Uterus (tissue), 2 donors: Measurements from ENCODE around the gene AKR1A1.

Experiments
- POLR2A ChIP-seq, 2 donors: fragments of 450-650 bp; IDR thresholded peaks; one replicate each; pipeline ENCODE4 v1.6.1; 2016; ENCODE audit warnings: antibody characterized with exemption in 2 of 2, mild to moderate bottlenecking in 1 of 2, moderate library complexity in 1 of 2
- TF ChIP-seq, protein P1 (sequence below), 4 experiments: fragments of 200-600 bp in 2 of 4; fragments of 450-650 bp in 2 of 4; sonication (generic) in 2 of 4; IDR thresholded peaks; one replicate each; pipeline ENCODE4 v1.5.1; 2016 to 2019; ENCODE audit warnings: antibody characterized with exemption in 4 of 4, mild to moderate bottlenecking in 2 of 4, moderate library complexity in 1 of 4

DNA sequence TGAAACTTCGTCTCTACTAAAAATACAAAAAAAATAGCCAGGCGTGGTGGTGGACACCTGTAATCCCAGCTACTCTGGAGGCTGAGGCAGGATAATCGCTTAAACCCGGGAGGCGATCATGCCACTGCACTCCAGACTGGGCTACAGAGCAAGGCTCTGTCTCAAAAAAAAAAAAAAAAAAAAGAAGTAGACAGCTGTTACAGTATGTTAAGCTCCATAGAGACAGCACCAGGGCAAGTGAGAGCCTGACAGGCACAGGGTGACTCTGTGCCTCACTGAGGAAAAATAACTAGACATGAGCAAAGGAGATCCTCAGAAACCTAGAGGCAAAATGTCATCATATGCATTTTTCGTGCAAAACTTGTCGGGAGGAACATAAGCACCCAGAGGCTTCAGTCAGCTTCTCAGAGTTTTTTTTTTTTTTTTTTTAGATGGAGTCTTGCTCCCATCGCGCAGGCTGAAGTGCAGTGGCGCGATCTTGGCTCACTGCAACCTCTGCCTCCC is 19.9 kb upstream of the AKR1A1 start:
- TF ChIP-seq, protein P1, sequence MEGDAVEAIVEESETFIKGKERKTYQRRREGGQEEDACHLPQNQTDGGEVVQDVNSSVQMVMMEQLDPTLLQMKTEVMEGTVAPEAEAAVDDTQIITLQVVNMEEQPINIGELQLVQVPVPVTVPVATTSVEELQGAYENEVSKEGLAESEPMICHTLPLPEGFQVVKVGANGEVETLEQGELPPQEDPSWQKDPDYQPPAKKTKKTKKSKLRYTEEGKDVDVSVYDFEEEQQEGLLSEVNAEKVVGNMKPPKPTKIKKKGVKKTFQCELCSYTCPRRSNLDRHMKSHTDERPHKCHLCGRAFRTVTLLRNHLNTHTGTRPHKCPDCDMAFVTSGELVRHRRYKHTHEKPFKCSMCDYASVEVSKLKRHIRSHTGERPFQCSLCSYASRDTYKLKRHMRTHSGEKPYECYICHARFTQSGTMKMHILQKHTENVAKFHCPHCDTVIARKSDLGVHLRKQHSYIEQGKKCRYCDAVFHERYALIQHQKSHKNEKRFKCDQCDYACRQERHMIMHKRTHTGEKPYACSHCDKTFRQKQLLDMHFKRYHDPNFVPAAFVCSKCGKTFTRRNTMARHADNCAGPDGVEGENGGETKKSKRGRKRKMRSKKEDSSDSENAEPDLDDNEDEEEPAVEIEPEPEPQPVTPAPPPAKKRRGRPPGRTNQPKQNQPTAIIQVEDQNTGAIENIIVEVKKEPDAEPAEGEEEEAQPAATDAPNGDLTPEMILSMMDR (IDR thresholded peaks at IDR 0.05) = no peak
- TF ChIP-seq POLR2A (IDR thresholded peaks at IDR 0.05) = no peak
